NCI-H1417 (cell line): Measurements from ENCODE around the gene SRSF12.
"Not testable (repeated sequence)": the region's sequence is repeated elsewhere in the genome, so short reads cannot be mapped to it uniquely, and the experiment has no call there.

ENCODE experiments used
- DNase-seq, 3 experiments: peaks; one replicate each; lab custom pipeline; 2025; lab: John Stamatoyannopoulos, UW

The SRSF12 gene

GRCh38 chr6:89128256-89128671 lies 10.4 kb upstream of the SRSF12 start:
- DNase-seq: not testable (repeated sequence)

GRCh38 chr6:89122625-89123024 lies 4.8 kb upstream of the SRSF12 start:
- DNase-seq: peak; percentile 3 to 65 (median 10)

GRCh38 chr6:89121934-89122333 lies 4.1 kb upstream of the SRSF12 start:
- DNase-seq: no peak

GRCh38 chr6:89120371-89120770 lies 2.5 kb upstream of the SRSF12 start:
- no peak for DNase-seq

- DNase-seq: no peak
These were observed 1.1 kb upstream of the SRSF12 start for GRCh38 chr6:89118931-89119330.

GRCh38 chr6:89116702-89117101 lies 1.2 kb downstream of the SRSF12 start:
- DNase-seq: no peak

GRCh38 chr6:89111933-89112332 lies 5.9 kb downstream of the SRSF12 start:
- no peak for DNase-seq

- no peak for DNase-seq
These were observed 7.6 kb downstream of the SRSF12 start for GRCh38 chr6:89110284-89110683.

GRCh38 chr6:89100114-89100513 lies 17.8 kb downstream of the SRSF12 start:
- no peak for DNase-seq

- no peak for DNase-seq
These were observed 19.4 kb downstream of the SRSF12 start for GRCh38 chr6:89098461-89098860.

GRCh38 chr6:89087881-89088280 lies 30.0 kb downstream of the SRSF12 start:
- DNase-seq: no peak

- no peak for DNase-seq
These were observed 32.3 kb downstream of the SRSF12 start for GRCh38 chr6:89085409-89086205.

- DNase-seq: peak in 1 of 3 experiments; percentile 7
These were observed 32.9 kb downstream of the SRSF12 start for GRCh38 chr6:89084954-89085353.

GRCh38 chr6:89084542-89084941 lies 33.3 kb downstream of the SRSF12 start:
- no peak for DNase-seq

GRCh38 chr6:89082486-89082891 lies 35.4 kb downstream of the SRSF12 start:
- peak in 2 of 3 experiments; percentile 7 to 41 for DNase-seq

GRCh38 chr6:89081423-89082322 lies 36.2 kb downstream of the SRSF12 start:
- DNase-seq: peak; percentile 93 to 97 (median 95)

GRCh38 chr6:89081129-89081422 lies 36.8 kb downstream of the SRSF12 start:
- DNase-seq: no peak

- DNase-seq: peak; percentile 97 to 99 (median 99)
These were observed 37.4 kb downstream of the SRSF12 start, which contains the start of gene PNRC1 for GRCh38 chr6:89080281-89081128. Gene PNRC1, plus strand, starts transcription at chr6:89080751. Its CDS starts 144 bp downstream, at chr6:89080895.

GRCh38 chr6:89079511-89080234 lies 38.2 kb downstream of the SRSF12 start:
- DNase-seq: peak; percentile 59 to 82 (median 71)

GRCh38 chr6:89073840-89074239 lies 44.0 kb downstream of the SRSF12 start:
- DNase-seq: no peak

GRCh38 chr6:89073014-89073620 lies 44.8 kb downstream of the SRSF12 start:
- peak in 1 of 3 experiments; percentile 2 for DNase-seq
